ENCODE measurements around the gene CSF2.

- TF ChIP-seq CTCF (IDR thresholded peaks at IDR 0.05; ENCODE audit: low read length) (no peak), EZH2 (optimal IDR thresholded peaks at IDR 0.05; ENCODE audit: low read depth, low read length) (no peak), EZH2phosphoT487 (IDR thresholded peaks at IDR 0.05; ENCODE audit: low read length) (no peak)
Observed at GRCh38 chr5:132101385-132101880, 27.8 kb downstream of the CSF2 start.
